NCI-H446 treated with DMSO at 0.1 percent for 48 hours (cell line): ENCODE data around the gene MYO1E.
"Not testable (repeated sequence)": the region's sequence is repeated elsewhere in the genome, so short reads cannot be mapped to it uniquely, and the experiment has no call there.

Experiments
- DNase-seq: peaks from one replicate; lab custom pipeline; 2025; lab: John Stamatoyannopoulos, UW

MYO1E gene

GRCh38 chr15:59372352-59373211 lies at the start of gene MYO1E:
Gene MYO1E (minus strand): TSS chr15:59372871. CDS start chr15:59372500, 371 bp downstream.
- DNase-seq, result no peak

GRCh38 chr15:59420986-59421618 lies 48.4 kb upstream of the MYO1E start:
- DNase-seq, result no peak

- no peak for DNase-seq
These were observed 47.4 kb upstream of the MYO1E start for GRCh38 chr15:59420108-59420507.

GRCh38 chr15:59419170-59419569 lies 46.5 kb upstream of the MYO1E start:
- no peak for DNase-seq

- DNase-seq, result no peak
These were observed 44.1 kb upstream of the MYO1E start for GRCh38 chr15:59416816-59417215.

GRCh38 chr15:59413577-59413976 lies 40.9 kb upstream of the MYO1E start:
- DNase-seq, result no peak

GRCh38 chr15:59410391-59410896 lies 37.8 kb upstream of the MYO1E start:
- DNase-seq, result no peak

GRCh38 chr15:59407946-59408345 lies 35.3 kb upstream of the MYO1E start:
- no peak for DNase-seq

GRCh38 chr15:59406446-59406845 lies 33.8 kb upstream of the MYO1E start:
- no peak for DNase-seq

- no peak for DNase-seq
These were observed 32.4 kb upstream of the MYO1E start for GRCh38 chr15:59405079-59405478.

- DNase-seq, result no peak
These were observed 29.3 kb upstream of the MYO1E start for GRCh38 chr15:59401824-59402569.

- DNase-seq, result not testable (repeated sequence)
These were observed 28.6 kb upstream of the MYO1E start for GRCh38 chr15:59401051-59401823.

- DNase-seq, result no peak
These were observed 27.6 kb upstream of the MYO1E start for GRCh38 chr15:59400103-59400813.

GRCh38 chr15:59399465-59400102 lies 26.9 kb upstream of the MYO1E start:
- DNase-seq, result no peak

- no peak for DNase-seq
These were observed 25.5 kb upstream of the MYO1E start for GRCh38 chr15:59398220-59398619.

GRCh38 chr15:59396679-59397078 lies 24.0 kb upstream of the MYO1E start:
- no peak for DNase-seq

- DNase-seq, result no peak
These were observed 23.5 kb upstream of the MYO1E start for GRCh38 chr15:59396211-59396610.

GRCh38 chr15:59394166-59394661 lies 21.5 kb upstream of the MYO1E start:
- no peak for DNase-seq

GRCh38 chr15:59392299-59392698 lies 19.6 kb upstream of the MYO1E start:
- DNase-seq, result no peak

- no peak for DNase-seq
These were observed 16.0 kb upstream of the MYO1E start for GRCh38 chr15:59388670-59389069.
